MM.1S (cell line): ENCODE measurements around the gene SERPINA6.
"Not testable (repeated sequence)": the region's sequence is repeated elsewhere in the genome, so short reads cannot be mapped to it uniquely, and the experiment has no call there.

ENCODE experiments used
- DNase-seq: peaks from one replicate; pipeline ENCODE4 v3.0.0-alpha.2; 2015
- H2AFZ ChIP-seq: fragments of 300-600 bp; sonication (generic); 2 replicates; pipeline ENCODE4 v1.6.0; 2016; ENCODE audit warnings: antibody characterized with exemption, low read length
- H3F3A ChIP-seq: fragments of 300-600 bp; sonication (generic); 2 replicates; pipeline ENCODE4 v1.6.1; 2016; ENCODE audit warnings: mild to moderate bottlenecking, antibody characterized with exemption, low read length, moderate library complexity, mixed read lengths; ENCODE audit not compliant: insufficient read depth
- H3K27ac ChIP-seq: fragments of 300-600 bp; sonication (generic); 2 replicates; pipeline ENCODE4 v1.5.1; 2016; ENCODE audit warnings: mild to moderate bottlenecking, low read length
- H3K27me3 ChIP-seq: fragments of 300-600 bp; sonication (generic); replicated peaks from 2 replicates; pipeline ENCODE4 v1.6.0; 2016; ENCODE audit warnings: low read length; ENCODE audit not compliant: insufficient read depth
- H3K36me3 ChIP-seq: fragments of 300-600 bp; sonication (generic); replicated peaks from 2 replicates; pipeline ENCODE4 v1.6.1; 2016; ENCODE audit warnings: mild to moderate bottlenecking, low read length, mixed read lengths; ENCODE audit not compliant: insufficient read depth
- H3K4me1 ChIP-seq: fragments of 300-600 bp; sonication (generic); 2 replicates; pipeline ENCODE4 v1.6.1; 2016; ENCODE audit warnings: low read length, mixed read lengths
- H3K4me2 ChIP-seq: fragments of 300-600 bp; sonication (generic); 2 replicates; pipeline ENCODE4 v1.6.0; 2016; ENCODE audit warnings: low read depth, low read length
- H3K4me3 ChIP-seq: fragments of 300-600 bp; sonication (generic); 2 replicates; pipeline ENCODE4 v1.5.1; 2016; ENCODE audit warnings: low read length, mixed read lengths
- H3K79me2 ChIP-seq: fragments of 300-600 bp; sonication (generic); 2 replicates; pipeline ENCODE4 v1.6.1; 2016; ENCODE audit warnings: mixed run types, low read length, mixed read lengths
- H3K9ac ChIP-seq: fragments of 300-600 bp; sonication (generic); 2 replicates; pipeline ENCODE4 v1.6.1; 2016; ENCODE audit warnings: low read length, mixed read lengths
- H3K9me2 ChIP-seq: fragments of 300-600 bp; sonication (generic); replicated peaks from 2 replicates; pipeline ENCODE4 v1.6.1; 2016; ENCODE audit warnings: mild to moderate bottlenecking, low read length, mixed read lengths; ENCODE audit not compliant: insufficient read depth
- H3K9me3 ChIP-seq: fragments of 300-600 bp; sonication (generic); replicated peaks from 2 replicates; pipeline ENCODE4 v1.6.1; 2016; ENCODE audit warnings: mild to moderate bottlenecking, low read length, mixed read lengths; ENCODE audit not compliant: insufficient read depth
- H4K20me1 ChIP-seq: fragments of 300-600 bp; sonication (generic); 2 replicates; pipeline ENCODE4 v1.6.1; 2016; ENCODE audit warnings: mild to moderate bottlenecking, low read length, moderate library complexity, mixed read lengths; ENCODE audit not compliant: insufficient read depth
- CTCF ChIP-seq: fragments of 300-600 bp; sonication (generic); IDR thresholded peaks from 2 replicates; pipeline ENCODE4 v1.5.1; 2016; ENCODE audit warnings: antibody characterized with exemption, low read length, mixed read lengths
- EZH2 ChIP-seq: fragments of 300-600 bp; sonication (generic); optimal IDR thresholded peaks from 2 replicates; pipeline ENCODE3; 2017; ENCODE audit warnings: low read depth, mild to moderate bottlenecking, antibody characterized with exemption, low read length, mixed read lengths
- EZH2phosphoT487 ChIP-seq: fragments of 300-600 bp; sonication (generic); IDR thresholded peaks from 2 replicates; pipeline ENCODE4 v1.6.1; 2018; ENCODE audit warnings: antibody characterized with exemption, low read length

SERPINA6 gene

GRCh38 chr14:94282991-94283723 is 40.0 kb downstream of the SERPINA6 start:
- no peak for DNase-seq
- H3K9ac ChIP-seq, result no peak overlapping the region
- no peaks in the 10 kb centered on the region for H4K20me1 ChIP-seq
- no peaks in the 10 kb centered on the region for H3F3A ChIP-seq
- no peak overlapping the region for H3K4me3 ChIP-seq
- H3K36me3 ChIP-seq, result no peaks in the 10 kb centered on the region
- H3K9me3 ChIP-seq, result no peaks in the 10 kb centered on the region
- H3K9me2 ChIP-seq, result no peaks in the 10 kb centered on the region
- no peak overlapping the region for H3K4me2 ChIP-seq
- no peaks in the 10 kb centered on the region for H3K79me2 ChIP-seq
- no peak overlapping the region for H3K27ac ChIP-seq
- no peak for TF ChIP-seq EZH2
- no peak for TF ChIP-seq EZH2phosphoT487
- no peak for TF ChIP-seq CTCF
- no peaks in the 10 kb centered on the region for H3K4me1 ChIP-seq
- no peaks in the 10 kb centered on the region for H3K27me3 ChIP-seq
- no peak overlapping the region for H2AFZ ChIP-seq

GRCh38 chr14:94278731-94279130 is 44.4 kb downstream of the SERPINA6 start:
- H3K79me2 ChIP-seq, result no peaks in the 10 kb centered on the region
- no peaks in the 10 kb centered on the region for H3F3A ChIP-seq
- H3K9me2 ChIP-seq, result no peaks in the 10 kb centered on the region
- H3K4me3 ChIP-seq, result no peak overlapping the region
- no peak for DNase-seq
- no peak overlapping the region for H2AFZ ChIP-seq
- H3K36me3 ChIP-seq, result no peaks in the 10 kb centered on the region
- H3K4me2 ChIP-seq, result no peak overlapping the region
- no peaks in the 10 kb centered on the region for H3K9me3 ChIP-seq
- H3K27me3 ChIP-seq, result no peaks in the 10 kb centered on the region
- H3K9ac ChIP-seq, result no peak overlapping the region
- H4K20me1 ChIP-seq, result no peaks in the 10 kb centered on the region
- no peak overlapping the region for H3K27ac ChIP-seq
- TF ChIP-seq EZH2 (no peak), EZH2phosphoT487 (no peak), CTCF (no peak)
- no peaks in the 10 kb centered on the region for H3K4me1 ChIP-seq

GRCh38 chr14:94276898-94277561 is 46.1 kb downstream of the SERPINA6 start:
- not testable (repeated sequence) for H3K9me2 ChIP-seq, H3K79me2 ChIP-seq, H3K4me2 ChIP-seq, H3K36me3 ChIP-seq, H4K20me1 ChIP-seq, DNase-seq, H3K4me1 ChIP-seq, H3K27ac ChIP-seq, H3K4me3 ChIP-seq, H2AFZ ChIP-seq, H3K9ac ChIP-seq, H3K9me3 ChIP-seq, H3F3A ChIP-seq, H3K27me3 ChIP-seq

GRCh38 chr14:94269156-94269555 is 54.0 kb downstream of the SERPINA6 start:
- Histone ChIP-seq H3K9ac (no peak overlapping the region), H2AFZ (no peak overlapping the region), H3K27me3 (no peaks in the 10 kb centered on the region), H3K27ac (no peak overlapping the region), H3K4me2 (no peak overlapping the region), H4K20me1 (no peaks in the 10 kb centered on the region), H3K4me3 (no peak overlapping the region), H3K4me1 (no peaks in the 10 kb centered on the region), H3K79me2 (no peaks in the 10 kb centered on the region), H3K9me3 (no peaks in the 10 kb centered on the region), H3K36me3 (no peaks in the 10 kb centered on the region), H3F3A (no peaks in the 10 kb centered on the region), H3K9me2 (no peaks in the 10 kb centered on the region)
- DNase-seq, result no peak
- TF ChIP-seq EZH2, result no peak
- no peak for TF ChIP-seq CTCF
- TF ChIP-seq EZH2phosphoT487, result no peak

- not testable (repeated sequence) for H3K9me3 ChIP-seq, H3K4me1 ChIP-seq, H3K4me3 ChIP-seq, H3K27me3 ChIP-seq, H3F3A ChIP-seq, H2AFZ ChIP-seq, H4K20me1 ChIP-seq, H3K9me2 ChIP-seq, H3K27ac ChIP-seq, DNase-seq, H3K4me2 ChIP-seq, H3K79me2 ChIP-seq, H3K9ac ChIP-seq, H3K36me3 ChIP-seq
Observed at GRCh38 chr14:94268582-94268981, 54.6 kb downstream of the SERPINA6 start.
